Measurements from ENCODE around the gene CYP27C1. TPM values are rescaled to one million over a fixed set of nuclear protein-coding genes. Genes with fewer than 3 reads are reported as not detected.

Gene CYP27C1
- total and polyA plus RNA-seq, 12 donors: 0.07 to 0.20 (median 0.13) TPM; not detected in 6

- no peak overlapping the region for H3K4me3 ChIP-seq
- DNase-seq (no peak), ATAC-seq (no peak)
- no peaks in the 10 kb centered on the region for H3K36me3 ChIP-seq
- intact Hi-C loops (cut with DNase I): loop anchor here in 2 of 10 donors (5.0 to 10.0 kb wide), 2 partner anchors 63 to 106 kb away; partner anchors contain the start of gene BIN1 (in 1 of the 2)
- H3K27ac ChIP-seq: no peak overlapping the region
- 82 to 84% methylated on average over 10 of the region's 10 CpGs for WGBS, 2 donors
- H3K9me3 ChIP-seq: no peaks in the 10 kb centered on the region
- H3K4me1 ChIP-seq: peaks cover 0 to 31% (median 19%) of the 10 kb centered on the region in 9 donors
- H3K27me3 ChIP-seq: peaks cover 0 to 15% (median 0%) of the 10 kb centered on the region in 7 donors
- no peak for TF ChIP-seq CTCF (IDR thresholded peaks at IDR 0.05)
Measured at GRCh38 chr2:127170452-127171197, 49.5 kb downstream of the CYP27C1 start.

- 81 to 93% methylated on average over 3 of the region's 3 CpGs for WGBS, 2 donors
- Histone ChIP-seq H3K27me3 (peaks cover 0 to 15% (median 0%) of the 10 kb centered on the region in 7 donors), H3K4me3 (no peak overlapping the region), H3K9me3 (no peaks in the 10 kb centered on the region), H3K36me3 (no peaks in the 10 kb centered on the region), H3K27ac (no peak overlapping the region), H3K4me1 (peaks cover 0 to 25% (median 18%) of the 10 kb centered on the region in 9 donors)
- no peak for ATAC-seq
- DNase-seq: no peak
- intact Hi-C loops (cut with DNase I): loop anchor here in 2 of 10 donors (5.0 to 10.0 kb wide), 2 partner anchors 63 to 105 kb away; partner anchors contain the start of gene BIN1 (in 1 of the 2)
- no peak for TF ChIP-seq CTCF (IDR thresholded peaks at IDR 0.05)
Measured at GRCh38 chr2:127170021-127170420, 50.1 kb downstream of the CYP27C1 start.

- Histone ChIP-seq H3K4me3 (no peak overlapping the region), H3K36me3 (no peaks in the 10 kb centered on the region), H3K4me1 (peaks cover 0 to 18% (median 13%) of the 10 kb centered on the region in 9 donors), H3K27ac (no peak overlapping the region), H3K27me3 (peaks cover 0 to 14% (median 0%) of the 10 kb centered on the region in 7 donors), H3K9me3 (no peaks in the 10 kb centered on the region)
- WGBS, 2 donors: 88 to 89% methylated on average over 15 of the region's 15 CpGs
- no peak for DNase-seq
- no peak for ATAC-seq
- no peak for TF ChIP-seq CTCF (IDR thresholded peaks at IDR 0.05)
- intact Hi-C loops (cut with DNase I): no loop called here
Measured at GRCh38 chr2:127169066-127169660, 50.9 kb downstream of the CYP27C1 start.

GRCh38 chr2:127166231-127166860, 53.8 kb downstream of the CYP27C1 start:
- no peak overlapping the region for H3K4me3 ChIP-seq
- WGBS, 2 donors: 50 to 74% methylated on average over 12 of the region's 12 CpGs
- TF ChIP-seq CTCF (IDR thresholded peaks at IDR 0.05): no peak
- no peak for ATAC-seq
- H3K27ac ChIP-seq: no peak overlapping the region
- no peaks in the 10 kb centered on the region for H3K4me1 ChIP-seq
- intact Hi-C loops (cut with DNase I): no loop called here
- H3K9me3 ChIP-seq: no peaks in the 10 kb centered on the region
- no peaks in the 10 kb centered on the region for H3K36me3 ChIP-seq
- peaks cover 0 to 12% (median 4%) of the 10 kb centered on the region in 7 donors for H3K27me3 ChIP-seq
- no peak for DNase-seq

Measured in heart right ventricle (tissue), 16 donors.